GM18519 (cell line): ENCODE results near the gene MRPL33.

Experiments used
- ATAC-seq: cut with Tn5 transposase; IDR thresholded peaks from one replicate; pipeline ENCODE4 v1.9.1; 2021; ENCODE audit warnings: mild to moderate bottlenecking, moderate library complexity; ENCODE audit not compliant: unreplicated experiment, low FRiP score

MRPL33 gene

DNA sequence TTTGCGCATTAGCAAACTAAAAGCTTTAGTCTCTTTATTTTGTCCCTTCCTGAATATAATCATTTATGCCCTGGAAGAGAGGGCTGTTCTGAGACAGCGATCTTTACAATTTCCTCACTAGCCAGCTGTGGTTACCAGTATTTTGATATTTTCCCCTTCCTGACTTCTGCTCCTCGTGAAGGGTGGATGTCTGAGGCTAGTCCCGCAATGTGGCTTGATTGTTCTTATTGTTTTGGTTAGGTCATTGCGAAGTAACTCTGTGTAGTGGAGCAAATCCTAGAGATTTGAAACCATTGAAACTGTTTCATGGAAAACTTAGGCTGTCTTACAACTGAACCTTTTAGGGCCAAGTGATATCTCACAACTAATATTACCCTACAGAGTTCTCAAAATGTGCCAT lies 2.4 kb downstream of the MRPL33 start:
- no peak for ATAC-seq

DNA sequence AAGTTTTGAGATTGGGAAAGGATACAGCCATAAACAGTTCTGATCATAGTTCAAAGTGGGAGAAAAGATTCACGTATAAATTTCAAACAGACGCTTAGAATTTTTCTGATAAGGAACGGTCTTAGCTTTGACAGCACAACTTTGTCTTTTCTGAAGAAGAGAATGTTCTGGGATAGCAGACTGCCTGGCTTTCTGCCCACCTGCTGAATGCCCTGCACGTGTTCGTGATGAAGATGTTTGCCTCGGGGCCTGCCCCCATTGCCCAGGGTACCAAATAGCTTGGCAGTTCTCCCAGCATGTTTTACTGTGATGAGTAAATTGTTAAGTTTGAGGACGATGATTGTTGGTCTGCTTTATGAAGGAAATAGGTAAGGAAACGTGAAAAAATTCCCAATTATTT lies 4.6 kb downstream of the MRPL33 start:
- no peak for ATAC-seq

DNA sequence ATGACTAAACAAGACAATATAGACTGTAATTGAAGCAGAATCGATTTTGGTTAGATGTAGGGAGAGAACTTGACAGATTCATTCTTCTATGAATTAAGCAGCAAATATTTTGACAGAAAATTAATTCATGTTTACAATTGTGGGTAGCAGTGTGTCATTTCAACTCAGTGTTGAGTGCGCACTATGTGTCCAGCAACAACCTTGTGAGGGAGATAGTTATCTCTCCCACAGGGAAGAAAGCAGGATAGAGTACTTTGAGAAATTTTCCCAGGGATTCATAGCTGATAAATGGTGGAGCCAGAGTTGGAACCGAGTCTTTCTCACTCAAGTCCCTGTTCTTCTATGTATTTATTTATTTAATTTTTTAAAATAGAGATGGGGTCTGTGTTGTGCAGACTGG lies 5.2 kb downstream of the MRPL33 start:
- ATAC-seq, result no peak

DNA sequence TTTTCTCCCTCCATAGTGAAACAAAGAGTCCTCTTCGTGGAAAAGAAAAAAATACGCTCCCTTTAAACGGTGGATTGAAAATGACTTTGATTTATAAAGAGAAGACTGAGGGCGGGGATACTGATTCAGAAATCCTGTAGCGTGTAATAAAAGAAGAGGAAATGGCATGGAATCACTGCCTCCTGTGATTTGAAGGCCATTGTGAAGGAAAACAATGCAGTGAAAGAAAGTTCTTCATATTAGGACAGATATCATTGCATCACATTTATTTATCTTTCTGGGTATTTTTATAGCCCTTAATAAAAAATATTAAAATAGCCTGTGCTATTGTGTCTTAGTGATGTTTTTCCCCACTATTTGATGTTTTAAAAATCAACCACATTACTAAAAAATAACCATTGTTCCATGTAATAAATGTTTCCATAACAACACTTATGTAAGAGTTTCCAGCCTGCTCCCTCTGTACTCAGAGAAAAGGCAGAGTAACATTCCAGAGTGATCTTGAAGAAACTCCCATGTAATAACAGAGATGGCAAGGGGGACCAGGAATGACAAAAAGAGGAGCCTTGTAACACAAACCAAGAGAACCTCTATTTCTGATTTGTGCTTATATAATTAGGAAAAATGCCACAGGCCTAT lies 8.0 kb downstream of the MRPL33 start:
- no peak for ATAC-seq

DNA sequence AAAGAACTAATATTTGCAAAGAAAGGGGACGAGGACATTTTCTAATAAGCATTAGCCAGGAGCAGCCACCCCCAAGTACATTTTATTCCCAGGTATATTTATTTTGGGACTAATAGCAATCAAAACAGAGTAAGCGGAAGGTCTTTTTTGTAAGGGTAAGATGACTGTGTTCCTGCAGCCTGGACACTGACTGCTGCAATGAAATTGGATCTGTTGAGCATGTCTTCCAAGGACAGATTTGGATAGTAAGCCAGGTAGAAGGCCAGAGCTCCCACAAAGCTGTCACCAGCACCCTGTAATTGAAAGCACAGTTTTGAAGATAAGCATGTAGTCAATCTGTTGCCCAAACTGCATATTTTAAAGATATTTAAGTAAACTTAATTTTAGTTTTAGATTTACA lies 10.0 kb downstream of the MRPL33 start:
- ATAC-seq, result no peak

DNA sequence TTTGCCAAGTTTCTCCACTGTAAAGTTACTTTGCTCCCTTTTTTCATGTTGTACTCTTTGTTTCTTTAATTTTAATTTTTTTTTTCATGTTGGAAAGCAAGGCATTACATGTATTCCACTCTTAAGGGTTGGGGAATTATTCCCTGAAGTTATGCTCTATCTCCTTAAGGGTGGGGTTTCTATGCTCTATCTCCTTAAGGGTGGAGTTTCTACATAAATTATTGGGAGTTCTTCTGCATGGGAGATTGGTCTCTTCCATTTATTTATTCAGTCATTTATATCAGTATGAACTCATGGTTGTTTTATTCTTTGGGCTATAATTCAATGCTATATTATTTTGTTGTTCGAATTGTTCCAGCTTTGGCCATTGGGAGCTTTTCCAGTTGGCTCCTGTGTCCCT lies 11.2 kb downstream of the MRPL33 start:
- no peak for ATAC-seq

DNA sequence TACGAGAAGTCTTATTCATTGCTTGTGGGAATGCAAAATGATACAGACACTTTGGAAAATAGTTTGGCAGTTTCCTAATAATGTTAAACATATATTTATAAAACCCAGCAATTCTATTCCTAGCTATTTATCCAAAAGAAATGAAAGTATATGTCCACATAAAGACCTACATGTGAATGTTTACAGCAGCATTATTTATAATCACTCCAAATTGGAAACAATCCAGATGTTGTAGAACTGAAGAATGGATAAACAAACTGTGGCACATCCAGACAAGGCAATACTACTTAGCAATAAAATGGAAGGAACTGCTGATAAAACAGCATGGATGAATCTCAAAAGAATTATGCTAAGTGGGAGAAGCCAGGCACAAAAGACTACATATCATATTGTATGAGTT lies 19.3 kb downstream of the MRPL33 start:
- ATAC-seq, result no peak

DNA sequence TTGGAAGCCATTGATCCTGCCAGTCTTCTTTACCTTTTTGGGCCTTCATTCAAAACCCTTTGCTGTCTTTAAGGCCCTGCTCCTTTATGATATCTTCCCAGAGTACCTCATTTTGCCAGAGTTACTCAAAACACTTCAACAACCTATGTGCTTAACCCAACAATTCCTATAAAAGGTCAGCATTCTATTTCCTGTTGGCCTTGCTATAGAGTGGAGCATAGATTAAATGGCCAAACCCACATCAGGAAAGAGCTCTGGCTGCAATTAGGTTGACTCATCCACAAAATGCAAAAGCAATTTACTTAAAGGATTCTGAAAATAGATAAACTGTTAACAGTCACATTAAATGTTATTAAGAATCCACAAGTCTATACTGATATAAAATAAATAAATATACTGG lies 21.2 kb downstream of the MRPL33 start:
- ATAC-seq, result no peak

DNA sequence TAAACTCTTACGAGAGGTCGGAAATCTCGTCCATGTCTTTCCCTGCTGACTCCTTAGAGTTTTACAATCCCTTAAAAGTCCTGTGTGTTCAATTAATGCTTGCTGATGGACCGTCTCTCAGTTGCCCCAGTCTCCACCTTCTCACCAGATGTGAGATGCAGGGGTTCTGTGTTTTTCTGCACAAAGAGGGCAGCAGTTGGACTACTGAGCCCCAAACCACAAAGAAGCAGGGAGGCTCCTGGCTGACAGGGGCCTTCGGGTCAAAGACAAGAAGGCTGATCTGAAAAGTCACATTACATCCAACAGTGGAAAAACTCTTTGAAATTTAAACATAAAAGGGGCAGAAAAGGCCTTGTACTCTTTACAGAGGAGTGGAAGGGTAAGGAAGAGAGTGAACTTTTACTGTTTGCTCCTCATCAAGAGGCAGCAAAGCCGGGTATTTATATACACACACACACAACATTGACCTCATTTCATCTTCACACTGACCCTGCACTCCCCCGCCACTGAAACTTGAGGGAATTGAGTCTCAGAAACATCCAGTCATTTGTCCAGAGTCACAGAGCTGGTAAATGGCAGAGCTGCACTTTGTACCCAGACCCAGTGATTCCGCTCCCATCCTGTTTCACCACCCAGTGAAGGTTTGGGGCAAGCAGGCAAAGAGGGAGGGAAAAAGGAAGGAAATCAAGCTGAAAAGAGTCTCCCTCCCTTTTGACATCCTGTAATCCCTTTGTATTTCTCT lies 23.7 kb downstream of the MRPL33 start:
- no peak for ATAC-seq

DNA sequence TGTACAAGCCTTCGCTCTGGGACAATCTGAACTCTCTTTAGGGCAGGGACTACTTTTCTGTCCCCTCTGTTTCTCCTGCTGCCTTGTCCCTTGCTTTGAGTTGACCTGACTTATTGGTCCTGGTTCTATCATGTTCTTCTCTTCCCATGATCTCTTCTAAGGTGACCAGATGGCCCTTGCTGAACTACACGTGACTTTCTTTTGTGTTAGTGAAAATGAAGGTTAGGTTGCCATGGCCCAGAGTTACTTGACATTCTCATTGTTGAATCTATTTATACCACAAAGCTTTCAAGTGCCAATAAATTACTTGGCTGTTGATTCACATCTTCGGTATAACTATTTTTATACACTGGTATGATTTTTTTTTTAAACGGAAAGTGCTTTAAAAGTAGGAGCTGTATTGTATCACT lies 24.4 kb downstream of the MRPL33 start:
- ATAC-seq, result no peak

DNA sequence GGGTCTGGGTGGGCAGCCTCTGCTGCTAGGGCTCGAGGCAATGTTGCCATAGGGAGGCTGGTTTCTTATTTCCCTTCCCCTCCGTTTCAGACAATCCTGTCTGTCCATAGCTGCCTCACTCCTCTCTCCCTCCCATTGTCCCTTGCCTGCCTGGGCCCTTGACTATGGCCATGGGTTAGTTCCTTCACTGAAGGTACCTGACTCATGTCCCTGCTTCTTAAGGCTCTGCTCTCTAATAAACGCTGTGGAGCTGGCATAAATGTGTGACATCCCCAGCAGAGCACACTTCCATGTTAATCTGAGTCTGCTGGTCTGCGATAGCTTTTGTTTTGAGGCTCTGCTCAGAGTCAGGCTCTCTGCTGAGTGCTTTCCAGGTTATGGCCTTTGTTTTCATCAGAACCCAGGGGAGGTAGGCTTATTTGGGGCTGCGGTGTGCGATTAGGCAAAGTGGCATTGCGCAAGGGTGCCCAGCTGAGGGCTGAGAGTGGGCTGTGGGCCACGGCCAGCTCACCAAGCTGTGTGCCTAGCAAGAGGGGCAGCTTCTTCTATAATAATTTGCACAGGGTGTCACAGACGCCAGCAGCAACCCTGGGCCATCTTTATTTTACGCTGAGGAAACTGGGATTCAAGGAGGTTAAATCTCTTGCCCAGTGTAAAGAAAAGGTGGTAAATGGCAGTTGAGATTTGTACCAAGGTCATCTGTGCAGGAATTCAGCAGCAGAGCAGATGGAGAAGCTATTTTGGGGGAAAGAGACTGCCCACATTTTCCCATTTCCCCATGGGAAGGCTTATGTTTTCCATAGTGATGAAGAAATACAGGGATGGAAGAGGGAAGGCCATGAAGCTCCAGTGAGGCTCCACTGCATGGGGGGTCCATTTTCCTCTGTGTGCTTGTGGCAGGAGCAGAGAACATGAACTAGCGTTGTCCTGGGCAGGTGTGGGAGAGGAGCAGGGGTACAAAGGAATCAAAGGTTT lies 25.6 kb downstream of the MRPL33 start:
- ATAC-seq, result no peak

DNA sequence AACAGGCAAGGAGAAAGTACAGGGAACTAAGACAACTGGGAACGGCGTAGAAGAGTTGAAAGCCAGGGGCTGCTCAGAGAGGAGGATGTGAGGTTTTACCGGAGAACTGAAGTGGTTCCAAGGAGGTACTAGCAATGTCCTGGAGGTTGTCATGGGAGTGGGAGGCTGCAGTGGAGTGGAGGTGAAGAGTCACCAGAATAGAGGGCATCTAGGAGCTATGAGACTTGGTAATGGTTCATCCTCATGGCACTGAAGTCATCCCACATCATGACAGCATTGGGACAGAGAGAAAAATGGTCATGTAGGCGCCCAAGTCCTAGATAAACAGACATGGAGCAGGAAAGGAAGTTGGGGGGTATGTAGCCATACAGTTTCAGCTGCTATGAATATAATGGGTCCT lies 26.3 kb downstream of the MRPL33 start:
- ATAC-seq, result no peak

DNA sequence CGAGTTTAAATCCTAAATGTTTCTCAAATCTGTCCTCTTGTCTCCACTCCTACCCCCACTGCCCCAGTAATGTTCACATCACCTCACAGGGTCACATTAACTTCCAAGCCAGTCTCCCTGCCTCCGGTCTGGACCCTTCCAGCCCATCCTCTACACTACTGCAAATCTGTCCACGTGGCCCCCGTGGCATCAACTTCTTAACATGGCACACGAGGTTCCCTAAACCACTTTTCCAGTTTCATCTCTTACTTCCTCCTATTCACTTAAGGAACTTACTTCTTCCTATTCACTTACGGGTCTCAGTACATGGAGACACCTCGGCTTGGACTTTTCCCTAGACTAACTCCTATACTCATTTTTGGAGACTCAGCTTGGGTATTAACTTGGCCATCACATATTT lies 27.0 kb downstream of the MRPL33 start:
- no peak for ATAC-seq

DNA sequence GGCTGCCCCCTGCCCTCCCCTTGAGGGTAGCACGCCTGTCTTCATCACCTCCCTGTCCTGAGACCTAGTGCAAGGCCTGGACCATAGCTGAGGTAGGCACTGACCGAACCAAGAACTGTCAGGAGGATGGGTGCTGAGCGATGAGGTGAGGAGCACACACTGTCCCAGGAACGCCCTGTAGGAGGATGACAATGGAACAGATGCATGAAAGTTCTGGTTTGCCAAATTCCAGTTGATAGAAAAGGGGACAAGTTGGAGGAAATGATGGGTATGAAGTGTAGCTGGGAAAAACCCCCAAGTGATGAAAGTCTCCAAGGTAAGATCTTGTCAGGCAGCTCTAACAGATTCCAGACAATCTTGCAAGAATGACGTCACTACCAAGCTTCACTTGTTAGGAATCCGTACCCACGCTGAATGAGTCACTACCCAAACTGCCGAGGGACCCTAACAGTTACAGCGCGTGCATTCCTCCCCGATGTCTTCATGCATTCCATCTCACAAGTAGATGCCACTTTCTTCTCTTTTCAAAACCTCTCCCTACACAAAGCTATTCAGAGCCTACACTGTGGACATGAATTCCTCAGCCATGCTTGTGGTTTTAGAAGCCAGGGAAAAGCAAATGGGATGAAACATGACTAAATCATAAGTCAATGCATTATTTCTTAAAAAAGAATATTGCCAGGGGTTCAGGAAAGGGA lies 27.6 kb downstream of the MRPL33 start:
- no peak for ATAC-seq

DNA sequence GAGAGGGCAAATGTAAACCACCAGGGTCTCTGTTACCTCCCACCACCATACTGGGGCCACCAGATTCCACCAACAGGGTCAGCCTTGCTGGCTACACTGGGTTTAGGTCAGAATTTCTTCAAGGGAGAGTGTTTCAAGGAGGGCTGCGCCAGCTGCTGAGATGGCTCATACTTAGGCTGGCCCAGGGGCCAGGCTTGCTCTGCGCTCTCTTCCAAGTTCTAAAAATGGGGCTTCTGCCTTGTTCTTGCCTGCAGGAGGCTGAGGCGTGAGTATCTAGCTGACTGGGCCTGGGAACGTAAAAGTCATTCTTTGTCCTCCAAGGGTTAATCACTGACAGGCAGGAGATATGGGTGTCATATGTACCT lies 28.1 kb downstream of the MRPL33 start:
- ATAC-seq, result no peak

DNA sequence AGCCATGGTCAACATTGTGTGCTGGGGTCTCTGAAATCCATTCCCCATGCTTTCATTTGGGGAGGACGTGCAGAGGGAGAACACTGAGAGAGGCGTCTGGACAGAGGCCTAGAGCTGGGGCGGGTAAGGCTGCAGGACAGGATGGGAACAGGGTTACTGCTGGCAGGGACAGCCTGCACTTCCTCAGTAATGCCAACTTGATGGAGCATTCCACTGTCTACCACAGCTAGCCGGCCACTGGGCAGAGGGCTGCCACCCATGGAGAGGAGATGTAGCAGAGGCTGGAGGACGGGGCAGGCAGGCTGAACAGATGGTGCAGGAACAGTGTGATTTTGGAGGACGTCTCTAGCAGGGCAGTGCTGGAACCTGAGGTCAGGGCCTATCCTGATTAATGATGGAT lies 29.3 kb downstream of the MRPL33 start:
- no peak for ATAC-seq

DNA sequence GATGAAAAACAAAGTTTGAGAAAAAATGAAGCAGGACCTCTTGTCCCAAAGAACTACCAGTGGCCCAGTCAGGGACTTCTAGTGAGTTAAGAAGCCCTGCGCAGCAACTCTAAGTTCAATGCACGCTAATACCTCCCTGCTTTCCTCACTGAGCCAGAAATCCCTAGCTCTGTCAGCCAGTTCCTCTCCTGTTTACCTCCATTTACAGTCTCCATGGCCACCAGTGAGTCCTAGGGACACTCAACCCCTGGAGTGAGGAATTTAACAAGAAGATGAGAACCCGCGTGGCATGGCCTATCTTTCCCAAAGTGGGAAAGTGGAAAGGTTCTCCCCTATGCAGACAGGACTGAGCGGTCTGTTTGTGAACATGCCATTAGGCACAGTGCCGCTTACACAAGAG lies 31.0 kb downstream of the MRPL33 start:
- no peak for ATAC-seq

DNA sequence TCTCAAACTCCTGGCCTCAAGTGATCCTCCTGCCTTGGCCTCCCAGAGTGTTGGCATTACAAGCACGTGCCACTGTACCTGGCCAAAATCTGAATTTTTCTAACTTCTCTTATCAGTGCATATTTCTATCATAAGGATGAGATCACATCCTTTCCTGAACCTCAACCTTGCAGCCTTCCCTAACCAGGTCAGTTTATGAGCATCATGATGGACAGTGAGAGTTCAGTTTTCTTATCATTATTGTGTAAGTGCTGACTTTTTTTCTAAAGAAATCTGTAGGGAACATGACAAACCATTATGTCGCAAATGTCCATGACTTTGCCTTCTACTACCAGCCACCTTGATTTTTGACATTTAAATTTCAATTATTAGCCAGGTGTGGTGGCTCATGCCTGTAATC lies 31.5 kb downstream of the MRPL33 start:
- ATAC-seq, result no peak

DNA sequence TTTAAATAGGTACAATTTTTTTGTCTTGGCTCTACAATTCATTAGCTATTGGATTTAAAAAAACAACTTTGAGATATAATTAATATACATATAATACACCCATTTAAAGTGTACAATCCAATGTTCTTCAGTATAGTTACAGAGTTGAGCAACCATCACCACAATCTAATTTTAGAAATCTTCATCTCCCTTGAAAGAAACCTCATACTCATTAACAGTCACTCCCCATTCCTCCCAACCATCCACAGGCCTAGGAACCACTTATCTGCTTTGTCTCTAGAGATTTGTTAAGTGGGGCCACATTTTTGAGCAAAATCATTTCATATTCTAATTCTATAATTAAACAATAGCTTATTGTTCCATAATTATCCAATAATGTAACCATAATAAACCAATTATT lies 32.6 kb downstream of the MRPL33 start:
- no peak for ATAC-seq

DNA sequence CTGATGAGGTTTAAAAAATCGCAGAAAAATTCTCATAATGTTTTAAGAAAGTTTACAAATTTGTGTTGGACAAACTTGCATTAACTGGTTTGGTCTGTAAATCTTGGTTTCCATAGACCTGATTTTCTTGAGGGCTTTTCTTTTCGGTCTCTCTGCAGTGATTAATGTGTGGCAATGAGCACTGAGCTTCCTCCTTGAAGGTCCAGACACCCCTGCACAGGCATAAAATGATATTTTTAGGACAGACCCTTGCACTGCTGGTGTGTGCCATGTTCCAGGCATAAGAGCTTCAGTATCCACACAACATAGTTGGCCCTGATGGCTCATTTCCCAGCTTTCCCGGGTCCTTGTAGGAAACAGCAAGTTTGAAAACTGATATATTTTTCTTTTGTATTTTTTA lies 33.7 kb downstream of the MRPL33 start:
- ATAC-seq, result no peak
